GM21529 (cell line): ENCODE results near the gene LRRC4B.
A peak's percentile ranks its signal among the peaks of the same experiment; 100 is the strongest.
"Not testable (repeated sequence)": the region's sequence is repeated elsewhere in the genome, so short reads cannot be mapped to it uniquely, and the experiment has no call there.

Experiments
- ATAC-seq: cut with Tn5 transposase; IDR thresholded peaks from one replicate; pipeline ENCODE4 v1.9.1; 2021; ENCODE audit not compliant: unreplicated experiment

Gene LRRC4B

GRCh38 chr19:50489461-50490011, 78.7 kb downstream of the LRRC4B start:
- no peak for ATAC-seq

- no peak for ATAC-seq
Observed at GRCh38 chr19:50488389-50489194, 79.6 kb downstream of the LRRC4B start.

- ATAC-seq: no peak
Observed at GRCh38 chr19:50486823-50487515, 81.3 kb downstream of the LRRC4B start.

GRCh38 chr19:50485284-50485955, 82.8 kb downstream of the LRRC4B start:
- no peak for ATAC-seq

GRCh38 chr19:50482916-50483315, 85.3 kb downstream of the LRRC4B start:
- no peak for ATAC-seq

- ATAC-seq: no peak
Observed at GRCh38 chr19:50482271-50482855, 85.9 kb downstream of the LRRC4B start.

- ATAC-seq: no peak
Observed at GRCh38 chr19:50481351-50482149, 86.7 kb downstream of the LRRC4B start.

- ATAC-seq: no peak
Observed at GRCh38 chr19:50480281-50481111, 87.7 kb downstream of the LRRC4B start.

GRCh38 chr19:50479761-50480251, 88.4 kb downstream of the LRRC4B start:
- no peak for ATAC-seq

- ATAC-seq: no peak
Observed at GRCh38 chr19:50478901-50479715, 89.1 kb downstream of the LRRC4B start.

GRCh38 chr19:50477751-50478515, 90.3 kb downstream of the LRRC4B start:
- no peak for ATAC-seq

GRCh38 chr19:50476907-50477238, 91.4 kb downstream of the LRRC4B start:
- no peak for ATAC-seq

GRCh38 chr19:50476224-50476906, 91.9 kb downstream of the LRRC4B start, which contains the start of the genes EMC10 and GARIN5A:
Gene EMC10 (plus strand): TSS chr19:50476507. CDS start chr19:50476545, 38 bp downstream.
Gene GARIN5A (minus strand): TSS chr19:50476848. CDS start chr19:50476388, 460 bp downstream.
- ATAC-seq: peak; percentile 71

GRCh38 chr19:50475736-50476223, 92.5 kb downstream of the LRRC4B start:
- no peak for ATAC-seq

GRCh38 chr19:50475101-50475568, 93.1 kb downstream of the LRRC4B start:
- ATAC-seq: no peak

- ATAC-seq: not testable (repeated sequence)
Observed at GRCh38 chr19:50473336-50473735, 94.9 kb downstream of the LRRC4B start.

- no peak for ATAC-seq
Observed at GRCh38 chr19:50468818-50469217, 99.4 kb downstream of the LRRC4B start.
